GM19099 (cell line): Measurements from ENCODE around the gene SAP30.

Source experiments
- POLR2A ChIP-seq: IDR thresholded peaks from 3 replicates; pipeline ENCODE4 v1.6.1; 2011; ENCODE audit warnings: low read depth; ENCODE audit not compliant: insufficient read length; ENCODE audit errors: extremely low read depth

Gene SAP30

GRCh38 chr4:173370477-173371291 lies at the start of gene SAP30:
Gene SAP30 (plus strand): TSS chr4:173370954. CDS start chr4:173371183, 229 bp downstream.
- TF ChIP-seq POLR2A = peak; percentile 98

- TF ChIP-seq POLR2A = no peak
Measured at GRCh38 chr4:173325007-173325736, 45.6 kb upstream of the SAP30 start.

- TF ChIP-seq POLR2A = no peak
Measured at GRCh38 chr4:173328236-173328901, 42.4 kb upstream of the SAP30 start.

- no peak for TF ChIP-seq POLR2A
Measured at GRCh38 chr4:173330590-173330989, 40.2 kb upstream of the SAP30 start.

- TF ChIP-seq POLR2A = no peak
Measured at GRCh38 chr4:173332021-173332487, 38.7 kb upstream of the SAP30 start.

GRCh38 chr4:173332963-173333657 lies 37.6 kb upstream of the SAP30 start:
- no peak for TF ChIP-seq POLR2A

- TF ChIP-seq POLR2A = no peak
Measured at GRCh38 chr4:173333658-173334084, 37.1 kb upstream of the SAP30 start.

GRCh38 chr4:173334085-173334890 lies 36.5 kb upstream of the SAP30 start, which contains the start of gene HMGB2:
Gene HMGB2 (minus strand): TSS chr4:173334358. CDS start chr4:173333649, 709 bp downstream.
- peak; percentile 99 for TF ChIP-seq POLR2A

- TF ChIP-seq POLR2A = peak; percentile 67
Measured at GRCh38 chr4:173334891-173335752, 35.6 kb upstream of the SAP30 start.

GRCh38 chr4:173337463-173337862 lies 33.3 kb upstream of the SAP30 start:
- no peak for TF ChIP-seq POLR2A

GRCh38 chr4:173343832-173344397 lies 26.8 kb upstream of the SAP30 start:
- no peak for TF ChIP-seq POLR2A

- no peak for TF ChIP-seq POLR2A
Measured at GRCh38 chr4:173345648-173346047, 25.1 kb upstream of the SAP30 start.

GRCh38 chr4:173346074-173346473 lies 24.7 kb upstream of the SAP30 start:
- no peak for TF ChIP-seq POLR2A
